SKM-1 (cell line): Measurements from ENCODE around the gene SPEF2.
A peak's percentile ranks its signal among the peaks of the same experiment; 100 is the strongest.

Experiments
- DNase-seq: peaks from one replicate; lab custom pipeline; 2025; ENCODE audit not compliant: unreplicated experiment; lab: John Stamatoyannopoulos, UW

Gene SPEF2

GRCh38 chr5:35698047-35698808 is 80.6 kb downstream of the SPEF2 start:
- DNase-seq: peak; percentile 2

DNA sequence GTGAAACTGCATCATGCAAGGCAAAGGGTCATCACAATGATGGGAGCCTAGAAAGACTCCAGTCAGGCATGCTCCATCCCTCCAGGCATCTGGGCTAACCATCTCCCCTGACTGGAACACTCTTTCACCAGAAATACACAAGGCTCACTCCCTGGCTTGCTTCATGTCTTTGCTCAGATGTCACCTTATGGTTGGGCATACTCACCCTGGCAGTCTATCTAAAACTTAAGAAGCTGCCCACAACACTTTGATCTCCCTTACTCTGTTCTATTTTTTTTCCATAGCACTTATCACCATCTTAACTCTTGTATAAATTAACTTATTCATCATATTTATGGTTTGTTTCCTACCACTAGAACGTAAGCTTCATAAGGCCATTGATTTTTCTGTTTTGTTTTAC is 90.0 kb downstream of the SPEF2 start:
- DNase-seq: no peak

DNA sequence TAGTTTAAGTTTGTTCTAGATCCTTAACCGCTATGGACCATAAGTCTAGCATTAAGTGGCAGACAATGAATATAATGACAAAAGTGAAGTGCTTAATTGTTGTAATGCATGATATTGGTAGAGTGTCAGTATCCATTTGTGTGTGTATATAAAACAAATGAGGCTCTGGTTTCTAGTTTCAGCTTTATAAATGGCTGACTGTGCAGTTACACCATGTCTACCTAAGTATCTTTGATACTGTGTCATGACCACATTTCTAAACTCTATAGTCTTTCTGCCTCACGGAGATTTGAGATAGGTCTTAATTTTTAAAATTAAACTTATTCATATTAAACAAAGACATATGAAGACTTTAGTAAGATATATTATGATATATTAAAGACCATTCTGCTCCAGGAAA is 92.0 kb downstream of the SPEF2 start:
- no peak for DNase-seq

- DNase-seq: no peak
Measured at GRCh38 chr5:35717718-35718117, 100.1 kb downstream of the SPEF2 start.

DNA sequence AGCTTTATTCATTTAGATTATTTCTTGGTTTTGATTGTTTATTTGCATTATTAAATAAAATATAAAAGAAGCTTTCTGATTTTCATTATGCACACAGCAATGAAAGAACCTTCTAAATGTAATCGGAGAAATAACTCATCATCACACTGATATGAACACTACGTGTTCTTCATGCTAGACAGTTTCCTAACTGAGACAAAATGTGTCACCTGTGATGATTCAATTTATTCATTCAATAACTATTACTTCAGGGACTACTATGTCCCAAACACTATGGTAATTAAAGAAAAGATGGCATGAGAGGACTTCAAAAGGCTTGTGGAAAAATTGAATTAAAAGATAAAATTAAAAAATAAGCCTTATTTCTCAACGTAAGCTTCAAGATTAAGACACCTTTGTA is 118.1 kb downstream of the SPEF2 start:
- no peak for DNase-seq

DNA sequence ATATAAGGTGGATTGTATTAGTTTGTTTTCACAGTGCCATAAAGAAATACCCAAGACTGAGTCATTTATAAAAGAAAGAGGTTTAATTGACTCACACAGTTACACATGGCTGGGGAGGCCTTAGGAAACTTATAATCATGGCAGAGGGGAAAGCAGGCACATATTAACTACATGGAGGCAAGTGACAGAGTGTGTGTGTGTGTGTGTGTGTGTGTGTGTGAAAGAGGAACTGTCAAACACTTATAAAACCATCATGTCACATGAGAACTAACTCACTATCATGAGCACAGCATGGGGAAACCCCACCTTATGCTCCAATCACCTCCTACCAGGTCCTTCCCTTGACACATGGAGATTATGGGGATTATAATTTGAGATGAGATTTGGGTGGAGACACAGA is 118.6 kb downstream of the SPEF2 start:
- DNase-seq: no peak

DNA sequence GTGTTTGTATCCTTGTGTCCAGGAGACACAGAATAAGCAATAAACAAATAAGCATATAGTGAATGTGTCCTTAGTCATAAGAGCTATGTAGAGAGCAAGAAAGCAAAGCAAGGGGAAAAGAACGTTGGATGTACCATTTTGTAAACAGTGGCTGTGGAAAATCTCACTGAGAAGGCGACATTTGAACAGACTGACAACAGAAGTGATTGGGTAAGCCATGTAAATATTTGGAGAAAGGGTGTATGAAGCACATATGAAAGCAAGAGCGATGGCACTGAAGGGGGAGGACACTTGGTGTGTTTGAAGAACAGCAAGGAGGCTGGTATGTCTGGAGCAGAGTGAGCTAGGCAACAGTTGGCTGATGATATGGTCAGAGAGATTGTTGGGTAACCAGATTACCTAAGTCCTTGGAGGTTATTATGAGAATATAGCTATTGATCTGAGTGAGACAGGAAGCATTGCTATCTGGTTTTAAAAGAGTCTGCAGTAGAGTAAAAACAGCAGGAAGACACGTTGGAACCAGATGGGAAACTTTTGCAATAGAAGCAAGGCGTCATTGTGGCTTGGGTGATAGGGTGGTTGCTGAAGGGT is 123.6 kb downstream of the SPEF2 start:
- DNase-seq: no peak

GRCh38 chr5:35741971-35742370 is 124.3 kb downstream of the SPEF2 start:
- DNase-seq: no peak

GRCh38 chr5:35743644-35744043 is 126.0 kb downstream of the SPEF2 start:
- no peak for DNase-seq

DNA sequence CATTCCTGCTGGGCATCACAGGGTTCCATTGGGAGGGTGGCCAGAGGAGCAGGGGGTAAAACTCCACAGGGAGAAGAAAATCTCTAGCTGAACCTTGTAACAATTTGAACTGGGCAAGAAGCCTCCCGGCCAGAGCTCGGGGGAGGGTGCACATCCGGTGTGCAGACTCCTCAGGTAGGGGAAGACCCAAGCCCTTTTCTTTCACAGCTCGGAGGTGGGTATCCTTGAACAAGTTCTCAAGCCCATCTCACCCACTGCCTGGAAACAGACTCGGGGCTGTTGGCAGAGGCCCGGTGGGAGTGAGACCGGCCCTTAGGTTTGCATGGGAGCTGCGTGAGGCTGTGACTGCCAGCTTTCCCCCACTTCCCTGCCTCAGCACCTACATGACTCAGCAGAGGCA is 127.5 kb downstream of the SPEF2 start:
- DNase-seq: no peak

GRCh38 chr5:35745660-35746059 is 128.0 kb downstream of the SPEF2 start:
- no peak for DNase-seq

GRCh38 chr5:35752012-35752411 is 134.3 kb downstream of the SPEF2 start:
- no peak for DNase-seq

DNA sequence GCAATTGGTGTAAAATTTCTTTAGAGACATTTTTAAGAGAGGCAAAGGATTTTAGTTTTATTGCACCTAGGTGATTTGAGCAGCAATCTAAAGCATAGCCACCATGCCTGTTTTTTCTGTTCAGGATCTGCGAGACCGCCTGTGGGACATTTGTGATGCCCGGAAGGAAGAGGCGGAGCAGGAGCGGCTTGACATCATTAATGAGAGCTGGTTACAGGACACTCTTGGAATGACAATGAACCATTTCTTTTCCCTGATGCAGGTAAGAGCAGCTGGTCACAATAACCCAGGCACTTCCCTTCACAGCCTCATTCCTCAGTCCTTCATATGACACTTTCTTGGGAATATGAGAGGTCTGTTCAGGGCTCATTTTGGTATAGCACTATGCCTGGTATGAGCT is 135.8 kb downstream of the SPEF2 start:
- no peak for DNase-seq

- no peak for DNase-seq
Measured at GRCh38 chr5:35754481-35754880, 136.8 kb downstream of the SPEF2 start.

DNA sequence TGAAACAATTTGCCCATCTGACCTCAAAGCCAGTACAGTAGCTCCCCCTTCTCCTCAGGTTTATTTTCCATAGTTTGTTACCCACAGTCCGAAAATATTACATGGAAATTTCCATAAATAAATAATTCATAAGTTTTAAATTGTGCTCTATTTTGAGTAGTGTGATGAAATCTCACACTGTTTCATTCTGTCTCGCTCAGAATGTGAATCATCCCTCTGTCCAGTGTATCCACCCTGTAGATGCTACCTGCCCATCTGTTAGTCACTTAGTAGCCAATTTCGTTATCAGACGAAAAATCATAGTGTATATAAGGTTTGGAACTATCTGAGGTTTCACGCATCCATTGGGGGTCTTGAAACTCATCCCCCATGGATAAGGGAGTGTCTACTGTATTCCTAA is 138.3 kb downstream of the SPEF2 start:
- no peak for DNase-seq

- no peak for DNase-seq
Measured at GRCh38 chr5:35758151-35758724, 140.6 kb downstream of the SPEF2 start.

GRCh38 chr5:35761541-35761940 is 143.9 kb downstream of the SPEF2 start:
- no peak for DNase-seq

DNA sequence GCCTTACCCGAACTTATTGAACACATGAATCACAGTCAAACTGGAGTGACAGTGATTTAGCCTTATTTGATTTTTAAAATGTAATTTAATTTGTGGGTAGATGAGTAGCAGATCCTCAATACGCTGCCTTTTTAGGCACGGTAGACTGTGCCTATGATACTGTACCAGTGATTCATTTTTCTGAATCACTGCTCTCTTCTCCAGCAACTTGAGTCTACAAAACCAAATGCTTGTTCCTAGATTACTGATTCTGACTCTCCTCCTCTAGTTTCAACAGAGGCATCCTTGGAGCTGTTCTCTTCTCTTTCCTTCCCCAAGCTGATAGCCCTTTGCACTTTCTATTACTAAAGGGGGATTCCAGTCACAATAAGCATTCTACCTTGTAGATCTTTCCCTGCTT is 144.7 kb downstream of the SPEF2 start:
- DNase-seq: no peak

- no peak for DNase-seq
Measured at GRCh38 chr5:35765921-35766320, 148.3 kb downstream of the SPEF2 start.

DNA sequence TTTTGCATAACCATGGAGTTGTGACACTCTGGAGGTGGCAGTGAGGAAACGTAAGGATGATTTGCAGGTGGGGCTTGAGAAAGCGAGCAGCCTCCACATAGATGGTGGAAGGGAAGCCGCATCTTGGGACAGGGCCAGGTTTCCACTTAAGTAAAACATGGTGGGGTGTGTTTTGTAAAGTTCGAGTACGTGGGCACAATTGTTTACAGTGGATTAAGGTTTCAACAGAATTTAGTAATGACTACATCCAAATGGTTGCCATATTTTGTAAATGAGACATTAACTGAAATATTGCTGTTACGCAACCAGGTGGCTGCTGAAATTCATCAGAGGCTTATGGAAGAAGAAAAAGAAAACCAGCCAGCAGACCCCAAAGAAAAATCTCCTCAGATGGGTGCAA is 153.6 kb downstream of the SPEF2 start:
- DNase-seq: no peak

GRCh38 chr5:35771839-35772238 is 154.2 kb downstream of the SPEF2 start:
- DNase-seq: no peak

DNA sequence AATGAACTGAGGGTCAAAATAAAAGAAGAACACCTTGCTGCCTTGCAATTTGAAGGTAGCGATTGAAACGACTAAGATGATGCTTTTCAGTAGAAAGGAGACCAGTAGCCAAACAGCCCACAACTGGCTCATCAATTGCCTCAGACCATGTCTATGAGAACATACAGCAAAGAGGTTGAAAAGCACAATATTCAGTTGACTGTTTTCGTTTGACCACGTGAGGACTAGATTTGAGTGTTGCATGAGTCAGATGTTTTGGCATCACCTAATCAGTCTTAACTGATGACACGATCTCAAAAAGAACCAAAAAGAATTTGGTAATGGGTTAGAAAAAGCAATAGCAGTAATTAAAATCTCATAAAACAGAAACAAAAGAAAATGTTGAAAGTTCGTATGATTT is 156.3 kb downstream of the SPEF2 start:
- no peak for DNase-seq

DNA sequence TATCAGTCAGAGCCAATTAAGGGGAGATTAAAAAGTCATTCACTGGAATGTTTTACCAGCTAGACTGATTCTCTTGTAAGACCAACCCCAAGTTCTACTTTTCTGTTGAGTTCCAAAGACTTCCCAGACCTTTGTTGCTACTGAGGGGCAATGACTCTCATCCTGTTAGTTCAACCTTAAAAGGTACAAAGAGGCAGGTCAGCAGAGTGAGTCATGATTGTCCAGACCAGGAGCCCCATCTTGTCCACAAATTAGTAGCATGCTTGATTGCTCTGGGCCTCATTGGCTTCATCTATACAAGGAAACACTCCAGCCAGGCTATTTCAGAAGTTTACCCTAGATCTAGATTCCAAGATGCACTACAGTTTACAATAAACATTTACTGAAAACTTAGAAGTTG is 159.1 kb downstream of the SPEF2 start:
- no peak for DNase-seq
